ENCODE results near the gene PLCL1. TPM values are rescaled to one million over a fixed set of nuclear protein-coding genes. Genes with fewer than 3 reads are reported as not detected.

The PLCL1 gene
- total RNA-seq, 1 experiment from 2014 or later = 0.07 TPM

GRCh38 chr2:197915548-197916265 is 111.3 kb downstream of the PLCL1 start:
- H3K27me3 ChIP-seq (ENCODE audit: insufficient read depth, low read length) = peaks cover 42% of the 10 kb centered on the region
- H3K9me2 ChIP-seq (ENCODE audit: insufficient read depth) = no peaks in the 10 kb centered on the region
- ChIA-PET POLR2A (no interaction called here), CTCF (no interaction called here), RAD21 (ENCODE audit: low non-redundant PET in 1 of 2, low total read pairs in 2 of 2, uncharacterized antibody in 2 of 2, unreplicated experiment in 2 of 2) (no interaction called here)
- no peaks in the 10 kb centered on the region for H4K20me1 ChIP-seq (ENCODE audit: insufficient read depth)
- TF ChIP-seq CTCF (IDR thresholded peaks at IDR 0.05 in 2 of 3, conservative IDR thresholded peaks at IDR 0.05 in 1 of 3; ENCODE audit: borderline replicate concordance in 1 of 3, insufficient read depth in 1 of 3, low read depth in 2 of 3, low read length in 2 of 3) (no peak), YY1 (IDR thresholded peaks at IDR 0.05; ENCODE audit: extremely low read depth, insufficient replicate concordance, low read depth, low read length) (no peak), SRF (IDR thresholded peaks at IDR 0.05; ENCODE audit: low read depth) (no peak), ZFX (IDR thresholded peaks at IDR 0.05) (no peak), MAX (IDR thresholded peaks at IDR 0.05) (no peak), EZH2 (IDR thresholded peaks at IDR 0.05) (no peak), RAD21 (IDR thresholded peaks at IDR 0.05; ENCODE audit: low read depth) (no peak), EGR1 (IDR thresholded peaks at IDR 0.05; ENCODE audit: low read depth) (no peak), ATF3 (IDR thresholded peaks at IDR 0.05) (no peak)
- no peak overlapping the region for H3K4me3 ChIP-seq (replicated peaks in 1 of 2; ENCODE audit: low read depth in 1 of 2, low read length in 2 of 2)
- H3K9ac ChIP-seq (ENCODE audit: low read length) = no peak overlapping the region
- no peaks in the 10 kb centered on the region for H3K36me3 ChIP-seq (ENCODE audit: control insufficient read depth in 1 of 2, insufficient read depth in 2 of 2, low read length in 2 of 2)
- H3K9me3 ChIP-seq (ENCODE audit: control insufficient read depth in 1 of 2, insufficient read depth in 1 of 2, low read depth in 1 of 2, low read length in 2 of 2) = no peaks in the 10 kb centered on the region
- DNase-seq (ENCODE audit: low read depth, low spot score) = no peak
- no peaks in the 10 kb centered on the region for H3K79me2 ChIP-seq (ENCODE audit: insufficient read depth, low read length)
- H2AFZ ChIP-seq (ENCODE audit: low read depth, low read length, poor library complexity, severe bottlenecking) = no peak overlapping the region
- no peaks in the 10 kb centered on the region for H3K4me1 ChIP-seq (ENCODE audit: control insufficient read depth in 1 of 2, insufficient read depth in 2 of 2, low read length in 2 of 2)
- H3K27ac ChIP-seq (ENCODE audit: low read depth, low read length) = no peak overlapping the region
- intact Hi-C loops (cut with micrococcal nuclease) = no loop called here
- no TSS peak for BruUV-seq (replicated peaks)
- no peak overlapping the region for H3K4me2 ChIP-seq (ENCODE audit: low read length)
- ATAC-seq = no peak

All from HCT116 (cell line).